OCI-M2 (cell line): ENCODE data around the gene MAJIN.
"Not testable (repeated sequence)": the region's sequence is repeated elsewhere in the genome, so short reads cannot be mapped to it uniquely, and the experiment has no call there.

Experiments
- DNase-seq: peaks from one replicate; lab custom pipeline; 2025; ENCODE audit not compliant: unreplicated experiment; lab: John Stamatoyannopoulos, UW

MAJIN gene

GRCh38 chr11:64994318-64994717 lies 22.4 kb upstream of the MAJIN start:
- no peak for DNase-seq

- no peak for DNase-seq
Measured at GRCh38 chr11:64990222-64990923, 18.5 kb upstream of the MAJIN start.

GRCh38 chr11:64989416-64989815 lies 17.5 kb upstream of the MAJIN start:
- no peak for DNase-seq

GRCh38 chr11:64987998-64988854 lies 16.3 kb upstream of the MAJIN start:
- no peak for DNase-seq

GRCh38 chr11:64983339-64983738 lies 11.4 kb upstream of the MAJIN start:
- DNase-seq: not testable (repeated sequence)

- no peak for DNase-seq
Measured at GRCh38 chr11:64976651-64977050, 4.7 kb upstream of the MAJIN start.

GRCh38 chr11:64974124-64974523 lies 2.2 kb upstream of the MAJIN start:
- DNase-seq: no peak

GRCh38 chr11:64970731-64971151 lies 1.2 kb downstream of the MAJIN start:
- DNase-seq: no peak

- DNase-seq: no peak
Measured at GRCh38 chr11:64969209-64969608, 2.7 kb downstream of the MAJIN start.

- no peak for DNase-seq
Measured at GRCh38 chr11:64967375-64967774, 4.5 kb downstream of the MAJIN start.

- no peak for DNase-seq
Measured at GRCh38 chr11:64963072-64963631, 8.8 kb downstream of the MAJIN start.

GRCh38 chr11:64960719-64961118 lies 11.2 kb downstream of the MAJIN start:
- no peak for DNase-seq

GRCh38 chr11:64959498-64959897 lies 12.4 kb downstream of the MAJIN start:
- DNase-seq: no peak

- no peak for DNase-seq
Measured at GRCh38 chr11:64954201-64954600, 17.7 kb downstream of the MAJIN start.

- no peak for DNase-seq
Measured at GRCh38 chr11:64951529-64951928, 20.4 kb downstream of the MAJIN start.

GRCh38 chr11:64947208-64947814 lies 24.6 kb downstream of the MAJIN start:
- DNase-seq: no peak

- no peak for DNase-seq
Measured at GRCh38 chr11:64936539-64936938, 35.4 kb downstream of the MAJIN start.

- no peak for DNase-seq
Measured at GRCh38 chr11:64935359-64936081, 36.4 kb downstream of the MAJIN start, which contains the start of gene GPHA2. TSS of gene GPHA2 (minus strand) at chr11:64935893. CDS start at chr11:64935460, 433 bp downstream.

- DNase-seq: no peak
Measured at GRCh38 chr11:64934682-64935358, 37.1 kb downstream of the MAJIN start.
